Thoracic aorta (tissue), 2 donors: ENCODE results near the gene RNF4. TPM values are rescaled to one million over a fixed set of nuclear protein-coding genes. Genes with fewer than 3 reads are reported as not detected.

Experiments
- ATAC-seq: fragments of 150-250 bp; one replicate; pipeline ENCODE4 v1.8.0; 2017; ENCODE audit warnings: low read depth; ENCODE audit not compliant: insufficient number of reproducible peaks, low FRiP score
- DNase-seq: peaks from one replicate; pipeline ENCODE4 v3.0.0-alpha.2; 2020; ENCODE audit warnings: low spot score
- H3K27ac ChIP-seq, 2 donors: fragments of 200-600 bp; sonication (generic); 1 replicate in 1 of 2; 2 replicates in 1 of 2; pipeline ENCODE4 v1.5.1; 2016; ENCODE audit warnings: mild to moderate bottlenecking in 2 of 2, moderate library complexity in 2 of 2
- H3K27me3 ChIP-seq: fragments of 200-600 bp; sonication (generic); replicated peaks from 2 replicates; pipeline ENCODE4 v1.6.0; 2016; ENCODE audit warnings: mild to moderate bottlenecking; ENCODE audit not compliant: insufficient read depth
- H3K36me3 ChIP-seq: fragments of 200-600 bp; sonication (generic); one replicate; pipeline ENCODE4 v1.5.1; 2016
- H3K4me1 ChIP-seq, 2 donors: fragments of 200-600 bp; sonication (generic); 1 replicate in 1 of 2; 2 replicates in 1 of 2; pipeline versions ENCODE4 v1.5.1 to v1.6.0; 2016; ENCODE audit warnings: low read depth in 2 of 2, mild to moderate bottlenecking in 1 of 2; ENCODE audit not compliant: control insufficient read depth in 1 of 2
- H3K4me3 ChIP-seq: fragments of 200-600 bp; sonication (generic); 2 replicates; pipeline ENCODE4 v1.5.1; 2016; ENCODE audit warnings: mild to moderate bottlenecking
- H3K9me3 ChIP-seq: fragments of 200-600 bp; sonication (generic); 2 replicates; pipeline ENCODE4 v1.5.1; 2016
- CTCF ChIP-seq: fragments of 200-600 bp; sonication (generic); IDR thresholded peaks from one replicate; pipeline ENCODE4 v1.5.1; 2019; ENCODE audit warnings: antibody characterized with exemption
- total RNA-seq, 2 donors: library from RNA; depleted of rRNA; stranded (reverse); fragments of >200 nt; gene quantifications; one replicate each; pipeline versions ENCODE4 v1.1.0 to v1.2.3, GENCODE V29; 2016

The RNF4 gene
- total RNA-seq, 2 donors from 2014 or later, result 29.8 to 83.1 TPM

GRCh38 chr4:2424581-2424980, 44.3 kb upstream of the RNF4 start:
- Histone ChIP-seq H3K36me3 (no peaks in the 10 kb centered on the region), H3K27me3 (no peaks in the 10 kb centered on the region), H3K9me3 (no peaks in the 10 kb centered on the region)

GRCh38 chr4:2425386-2426068, 43.4 kb upstream of the RNF4 start:
- Histone ChIP-seq H3K27ac (no peak overlapping the region), H3K4me1 (no peaks in the 10 kb centered on the region), H3K36me3 (no peaks in the 10 kb centered on the region), H3K9me3 (no peaks in the 10 kb centered on the region), H3K27me3 (no peaks in the 10 kb centered on the region), H3K4me3 (no peak overlapping the region)
- DNase-seq, result no peak
- no peak for TF ChIP-seq CTCF
- no peak for ATAC-seq

More at GRCh38 chr4:2424581-2424980, 44.3 kb upstream of the RNF4 start:
- H3K27ac ChIP-seq, result no peak overlapping the region
- no peak overlapping the region for H3K4me3 ChIP-seq
- ATAC-seq (no peak), DNase-seq (no peak)
- TF ChIP-seq CTCF, result no peak
- peaks cover 0 to 2% of the 10 kb centered on the region in 2 donors for H3K4me1 ChIP-seq

- DNase-seq (no peak), ATAC-seq (no peak)
- Histone ChIP-seq H3K4me3 (no peak overlapping the region), H3K9me3 (no peaks in the 10 kb centered on the region), H3K4me1 (no peaks in the 10 kb centered on the region), H3K27ac (no peak overlapping the region), H3K27me3 (no peaks in the 10 kb centered on the region), H3K36me3 (no peaks in the 10 kb centered on the region)
- TF ChIP-seq CTCF, result no peak
Measured at GRCh38 chr4:2426069-2426397, 42.9 kb upstream of the RNF4 start.

GRCh38 chr4:2426711-2427275, 42.1 kb upstream of the RNF4 start:
- no peaks in the 10 kb centered on the region for H3K36me3 ChIP-seq
- no peaks in the 10 kb centered on the region for H3K4me1 ChIP-seq
- no peak overlapping the region for H3K4me3 ChIP-seq
- no peak for DNase-seq
- H3K27me3 ChIP-seq, result no peaks in the 10 kb centered on the region
- ATAC-seq, result no peak
- TF ChIP-seq CTCF, result no peak
- H3K27ac ChIP-seq, result no peak overlapping the region
- H3K9me3 ChIP-seq, result no peaks in the 10 kb centered on the region

GRCh38 chr4:2427383-2428334, 41.2 kb upstream of the RNF4 start:
- no peak for DNase-seq
- H3K36me3 ChIP-seq, result no peaks in the 10 kb centered on the region

More at GRCh38 chr4:2427383-2428334, 41.2 kb upstream of the RNF4 start:
- Histone ChIP-seq H3K4me1 (no peaks in the 10 kb centered on the region), H3K9me3 (no peaks in the 10 kb centered on the region), H3K27me3 (no peaks in the 10 kb centered on the region), H3K4me3 (no peak overlapping the region), H3K27ac (no peak overlapping the region)
- ATAC-seq, result no peak
- no peak for TF ChIP-seq CTCF
